Embryonic facial prominence (tissue), 1 donor: ENCODE measurements around the gene AGER.
"Not testable (repeated sequence)": the region's sequence is repeated elsewhere in the genome, so short reads cannot be mapped to it uniquely, and the experiment has no call there.

Source experiments
- DNase-seq: peaks from one replicate; pipeline ENCODE4 v3.0.0-alpha.2; 2016; ENCODE audit errors: extremely low spot score

The AGER gene

DNA sequence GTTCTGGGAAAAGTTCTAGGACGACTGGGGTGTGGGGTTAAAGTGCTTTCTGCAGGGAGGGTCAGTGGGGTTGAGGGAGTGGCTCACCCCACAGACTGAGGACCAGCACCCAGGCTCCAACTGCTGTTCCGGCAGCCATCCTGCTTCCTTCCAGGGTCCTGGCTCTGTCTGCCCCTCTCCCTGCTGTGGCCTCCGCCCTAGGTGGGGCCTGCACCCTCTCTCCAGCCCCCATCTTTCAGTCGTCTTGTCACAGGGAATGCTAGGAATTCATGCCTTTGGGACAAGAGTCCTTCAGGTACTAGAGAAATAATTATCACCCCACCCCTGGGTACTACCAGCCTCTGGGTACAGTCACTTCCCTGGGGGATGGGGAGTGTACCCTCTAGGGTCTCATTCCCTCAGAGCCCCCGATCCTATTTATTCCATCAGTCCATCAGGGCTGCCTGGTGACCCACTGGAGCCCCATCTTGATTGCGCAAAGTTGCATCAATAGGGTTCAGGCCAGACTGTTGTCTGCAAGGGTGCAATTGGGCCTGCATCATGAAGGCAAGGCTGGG lies at the start of gene AGER:
Gene AGER, minus strand, starts transcription at position 170 of the 557 bp plus-strand sequence. Its CDS starts 31 bp downstream, at position 139.
- DNase-seq = no peak

DNA sequence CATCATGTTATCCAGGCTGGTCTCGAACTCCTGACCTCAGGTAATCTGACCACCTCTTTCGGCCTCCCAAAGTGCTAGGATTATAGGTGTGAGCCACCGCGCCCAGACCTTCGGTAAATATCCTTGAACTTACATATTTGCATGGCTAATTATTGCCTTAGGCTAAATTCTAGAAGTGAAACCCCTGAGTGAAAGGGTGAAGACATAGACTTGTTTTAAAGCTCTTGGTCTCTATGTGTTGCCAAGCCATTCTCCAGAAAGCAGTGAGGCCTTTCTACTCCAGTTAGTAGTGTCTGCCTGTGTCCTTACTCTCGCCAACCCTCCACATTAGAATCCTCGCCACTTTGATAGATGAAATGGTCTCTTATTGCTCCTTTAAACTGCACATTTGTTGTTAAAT lies 42.4 kb upstream of the AGER start:
- DNase-seq = no peak

DNA sequence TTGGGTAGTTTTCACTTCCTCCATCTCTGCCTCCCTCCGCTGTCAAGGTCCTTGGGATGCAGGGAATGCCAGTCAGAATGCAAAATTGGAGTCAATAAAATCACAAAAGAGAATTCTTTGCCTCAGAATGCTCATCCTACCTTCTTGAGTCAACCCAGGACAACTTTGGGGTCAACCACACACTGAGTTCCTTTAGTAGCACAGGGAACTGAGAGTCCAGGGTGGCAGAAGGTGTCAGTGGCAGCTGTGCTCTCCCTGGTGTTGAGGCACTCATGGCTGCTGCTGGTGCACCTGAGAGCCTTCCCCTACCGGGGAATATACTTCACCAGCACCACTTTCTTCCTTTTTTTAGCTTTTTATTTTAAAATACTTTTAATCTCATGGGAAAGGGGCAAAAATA lies 40.6 kb upstream of the AGER start:
- no peak for DNase-seq

DNA sequence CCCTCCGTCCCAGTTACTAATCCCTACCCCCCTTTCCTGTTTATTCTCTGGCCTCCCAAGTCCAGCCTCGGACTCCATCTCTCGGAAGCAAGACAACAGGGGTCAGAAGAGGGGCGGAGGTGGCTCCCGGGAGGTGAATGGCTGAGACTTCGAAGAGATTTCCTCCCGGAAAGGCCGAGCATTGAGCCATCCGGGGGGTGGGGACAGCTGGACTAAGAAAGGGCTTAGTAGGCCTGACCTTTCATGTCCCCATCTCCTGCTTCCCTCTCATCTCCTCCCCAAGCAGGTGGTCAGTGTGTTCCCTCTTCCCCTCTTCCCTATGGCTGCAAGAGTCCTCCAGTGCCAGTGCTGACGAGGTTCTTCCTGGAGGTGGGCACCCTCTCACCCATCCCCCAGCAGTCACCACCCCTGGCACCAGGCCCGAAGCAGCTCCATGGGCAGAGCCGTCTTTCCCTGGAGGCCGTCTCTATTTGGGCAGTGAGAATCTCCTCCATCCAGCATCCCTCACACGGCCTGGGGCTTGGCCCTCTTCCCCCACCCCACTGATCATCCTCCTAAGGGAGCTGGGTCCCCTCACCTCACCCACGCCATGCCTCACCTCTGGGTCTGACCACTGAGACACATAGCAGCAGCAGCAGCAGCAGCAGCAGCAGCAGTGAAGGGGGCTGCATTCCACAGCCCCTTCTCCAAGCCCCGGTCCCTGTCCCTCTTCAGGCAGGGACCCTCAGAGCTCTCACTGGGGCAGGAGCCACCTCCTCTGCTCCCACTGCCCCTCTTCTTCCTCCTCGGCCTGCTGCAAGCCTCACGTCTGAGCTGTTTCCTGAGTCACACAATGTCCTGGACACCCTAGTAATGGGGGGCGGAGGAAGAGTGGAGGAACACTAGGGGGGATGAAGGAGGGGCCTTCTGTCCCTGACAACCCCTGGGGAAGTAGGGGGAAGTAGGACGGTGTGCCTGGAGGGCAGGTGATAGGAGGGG lies 39.5 kb upstream of the AGER start, which contains the start of gene NOTCH4:
Gene NOTCH4, minus strand, starts transcription at position 810 of the 978 bp plus-strand sequence. Its CDS starts 139 bp downstream, at position 671.
- DNase-seq = no peak

DNA sequence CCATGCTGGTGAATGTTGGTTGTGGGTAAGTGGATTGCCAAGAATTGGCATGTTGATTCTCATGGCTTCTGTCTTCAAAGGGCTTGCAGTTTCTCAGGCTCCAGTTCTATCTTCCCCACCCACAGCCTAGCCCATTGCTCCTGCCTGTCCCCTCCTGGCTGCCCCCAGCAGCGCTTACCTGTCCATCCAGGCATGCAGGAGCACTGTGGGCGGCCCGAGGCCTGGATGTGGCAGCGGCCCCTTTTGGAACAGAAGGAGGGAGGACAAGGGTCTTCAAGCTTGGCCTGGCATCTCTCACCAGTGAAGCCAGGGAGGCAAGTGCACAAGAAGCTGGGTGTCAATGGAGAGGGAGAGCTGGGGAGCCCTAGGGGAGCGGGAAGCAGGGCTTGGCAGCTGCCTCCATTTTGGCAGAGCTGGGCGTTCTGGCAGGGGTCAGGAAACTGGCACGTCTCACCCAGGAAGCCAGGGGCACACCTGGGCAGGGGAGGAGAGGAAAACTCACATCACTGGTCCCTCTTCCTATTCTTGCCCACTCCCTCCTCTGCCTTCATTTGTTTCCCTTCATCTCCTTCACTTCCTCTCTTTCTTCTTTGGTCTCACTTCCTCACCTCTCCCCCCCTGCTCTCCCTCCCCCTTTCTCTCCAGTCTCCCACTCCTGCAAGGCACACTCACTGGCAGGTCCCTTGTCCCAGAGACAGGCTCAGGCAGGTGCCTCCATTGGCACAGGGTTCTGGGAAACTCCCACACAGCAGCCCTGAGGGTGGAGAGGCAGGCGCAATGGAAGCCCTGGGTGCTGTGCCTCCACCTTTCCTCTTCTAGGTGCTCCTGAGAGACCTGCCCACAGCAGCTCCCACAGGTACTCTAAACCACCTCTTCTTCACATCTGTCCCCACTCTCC lies 38.5 kb upstream of the AGER start:
- no peak for DNase-seq

DNA sequence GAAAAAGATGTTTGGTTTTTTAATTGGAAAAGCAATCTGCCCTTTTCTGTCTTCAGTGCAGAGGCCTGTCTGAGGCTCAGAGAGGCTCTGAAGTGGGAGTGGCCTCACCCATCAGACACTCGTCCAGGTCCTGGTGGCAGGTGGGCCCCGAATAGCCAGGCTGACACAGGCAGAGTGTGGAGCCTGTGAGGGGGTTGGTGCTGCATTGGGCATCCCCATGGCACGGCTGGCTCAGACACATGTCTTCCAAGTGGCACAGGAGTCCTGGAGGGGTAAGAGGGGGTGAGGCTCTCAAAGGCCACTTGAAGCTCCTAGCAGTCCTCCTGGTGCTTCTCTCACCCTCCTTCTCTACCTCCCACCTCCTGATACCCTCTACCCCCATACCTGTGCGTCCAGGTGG lies 36.0 kb upstream of the AGER start:
- DNase-seq = no peak

DNA sequence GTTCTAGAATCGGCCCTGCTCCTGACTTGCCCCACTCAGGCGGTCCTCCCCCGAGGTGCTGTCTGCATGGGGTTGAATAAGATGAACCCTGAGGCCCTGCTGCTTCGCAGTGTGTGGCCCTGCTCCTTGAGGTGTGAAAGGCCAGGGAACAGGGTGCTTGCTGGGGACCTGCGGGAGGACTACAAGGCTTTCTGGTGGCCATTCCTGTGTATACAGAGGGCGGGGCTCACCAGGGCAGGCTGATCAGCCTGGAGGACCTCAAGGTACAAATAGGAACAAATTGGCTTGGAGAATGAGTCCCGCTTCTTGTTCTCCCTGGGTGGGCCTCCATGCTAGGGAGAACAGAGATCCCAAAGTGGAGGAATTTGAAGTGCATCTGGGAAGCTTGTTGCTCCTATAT lies 34.1 kb upstream of the AGER start:
- no peak for DNase-seq

DNA sequence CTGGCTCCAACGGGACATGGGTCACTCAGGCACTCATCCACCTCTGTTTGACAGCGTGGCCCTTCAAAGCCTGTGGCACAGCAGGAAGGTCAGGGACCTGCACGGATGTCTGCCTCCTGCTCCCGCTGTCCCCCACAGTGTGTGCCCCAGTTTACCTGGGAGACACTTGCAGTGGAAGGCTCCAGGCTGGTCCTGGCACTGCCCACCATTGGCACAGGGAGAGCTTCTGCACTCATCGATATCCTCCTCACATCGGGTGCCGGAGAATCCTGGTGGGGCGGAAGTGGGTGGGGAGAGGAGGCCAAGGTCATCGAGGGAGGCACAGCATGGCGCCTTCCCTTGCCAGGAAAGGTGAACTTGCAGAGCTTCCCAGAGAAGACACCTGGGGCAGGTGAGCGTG lies 32.9 kb upstream of the AGER start:
- DNase-seq = no peak

DNA sequence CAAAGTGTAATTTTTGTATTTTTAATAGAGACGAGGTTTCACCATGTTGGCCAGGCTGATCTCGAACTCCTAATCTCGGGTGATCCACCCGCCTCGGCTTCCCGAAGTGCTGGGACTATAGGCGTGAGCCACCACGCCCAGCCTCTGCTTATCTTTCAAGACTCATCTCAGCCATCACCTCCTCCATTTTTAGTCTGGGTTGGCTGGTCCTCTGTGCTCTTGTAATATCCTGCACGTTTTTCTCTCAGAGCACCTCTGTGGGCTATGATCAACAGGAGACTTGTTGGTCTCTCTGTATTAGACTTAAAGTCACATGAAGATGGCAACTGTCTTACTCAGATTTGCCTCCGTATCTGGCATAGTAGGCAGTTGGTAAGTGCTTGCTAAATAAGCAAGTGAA lies 32.2 kb upstream of the AGER start:
- no peak for DNase-seq

DNA sequence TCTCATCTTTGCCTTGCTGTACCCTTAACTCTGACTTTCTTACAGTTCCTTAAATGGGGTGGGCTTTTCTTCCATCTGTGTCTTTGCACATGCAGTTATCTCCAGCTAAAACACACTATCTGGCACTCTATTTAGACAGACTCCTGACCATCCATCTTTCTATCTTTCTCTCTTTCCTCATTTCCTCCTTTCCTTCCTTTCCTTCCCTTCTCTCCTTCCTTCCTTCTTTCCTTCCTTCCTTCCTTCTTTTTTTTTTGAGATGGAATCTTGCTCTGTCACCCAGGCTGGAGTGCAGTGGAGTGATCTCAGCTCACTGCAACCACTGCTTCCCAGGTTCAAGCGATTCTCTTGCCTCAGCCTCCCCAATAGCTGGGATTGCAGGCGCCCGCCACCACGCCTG lies 31.6 kb upstream of the AGER start:
- no peak for DNase-seq

DNA sequence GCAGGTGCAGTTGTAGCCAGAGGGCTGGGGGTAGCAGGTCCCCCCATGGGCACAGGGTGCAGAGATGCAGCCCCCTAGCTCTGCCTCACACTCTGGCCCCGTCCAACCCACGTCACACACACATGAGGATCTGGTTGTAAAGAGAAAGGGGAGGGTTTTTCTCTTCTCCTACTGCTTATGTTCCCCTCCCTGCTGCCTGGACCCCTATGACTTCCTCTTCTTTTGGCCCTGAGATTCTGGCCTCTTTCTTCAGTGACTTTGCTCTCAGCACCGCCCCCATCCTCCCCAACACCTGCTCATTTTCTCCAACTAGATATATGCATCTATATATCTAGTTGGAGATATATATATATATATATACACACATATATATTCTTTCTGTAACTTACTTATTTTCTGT lies 30.1 kb upstream of the AGER start:
- no peak for DNase-seq

DNA sequence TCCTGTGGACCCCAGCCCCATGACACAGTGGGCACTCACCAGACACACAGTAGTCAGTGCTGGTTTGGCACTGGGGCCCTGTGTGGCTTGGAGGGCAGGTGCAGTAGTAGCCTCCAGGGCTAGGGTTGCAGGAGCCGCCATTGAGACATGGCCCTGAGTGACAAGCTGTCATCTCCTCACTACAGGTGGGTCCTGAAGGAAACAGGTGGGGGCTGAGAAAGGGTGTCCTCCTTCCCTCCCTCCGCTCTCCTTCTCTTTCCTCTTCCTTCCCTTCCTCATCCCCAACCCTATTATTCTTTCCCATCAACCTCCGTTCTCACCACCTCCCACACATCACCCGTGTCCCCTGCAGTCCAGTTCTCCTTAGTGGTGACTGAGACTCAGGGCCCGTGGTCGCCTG lies 29.6 kb upstream of the AGER start:
- DNase-seq = no peak

DNA sequence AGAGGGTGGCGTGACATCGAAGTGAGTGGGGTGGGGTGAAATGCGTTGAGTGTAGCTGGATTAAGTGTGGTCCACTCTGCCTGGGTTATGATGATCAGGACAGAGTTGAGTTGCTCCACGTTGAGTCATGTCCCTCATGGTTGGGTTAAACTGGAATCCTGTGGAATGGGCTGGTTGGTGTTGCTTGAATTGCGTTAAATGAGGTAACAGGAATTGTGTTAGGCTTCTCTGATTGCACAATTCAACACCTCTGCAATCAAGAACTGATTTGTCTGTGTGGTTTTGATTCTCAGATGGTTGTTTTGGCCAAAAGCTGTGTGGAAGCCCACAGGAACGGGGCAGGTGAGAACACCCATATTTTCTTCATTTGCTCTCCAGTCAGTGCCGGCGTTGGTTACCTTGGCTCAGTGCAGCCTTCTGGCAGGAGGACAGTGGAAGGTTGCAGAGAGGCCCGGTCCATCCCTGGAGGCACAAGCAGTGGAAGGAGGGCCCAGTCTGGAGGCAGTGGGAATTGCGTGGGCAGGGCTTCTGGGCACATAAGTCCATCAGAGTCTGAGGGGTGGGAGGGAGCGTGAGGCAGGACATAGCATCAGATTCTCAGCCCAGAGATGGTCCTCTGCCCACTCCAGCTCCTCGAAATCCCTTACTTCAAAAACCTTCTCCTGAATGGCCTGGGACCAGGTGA lies 28.2 kb upstream of the AGER start:
- no peak for DNase-seq

DNA sequence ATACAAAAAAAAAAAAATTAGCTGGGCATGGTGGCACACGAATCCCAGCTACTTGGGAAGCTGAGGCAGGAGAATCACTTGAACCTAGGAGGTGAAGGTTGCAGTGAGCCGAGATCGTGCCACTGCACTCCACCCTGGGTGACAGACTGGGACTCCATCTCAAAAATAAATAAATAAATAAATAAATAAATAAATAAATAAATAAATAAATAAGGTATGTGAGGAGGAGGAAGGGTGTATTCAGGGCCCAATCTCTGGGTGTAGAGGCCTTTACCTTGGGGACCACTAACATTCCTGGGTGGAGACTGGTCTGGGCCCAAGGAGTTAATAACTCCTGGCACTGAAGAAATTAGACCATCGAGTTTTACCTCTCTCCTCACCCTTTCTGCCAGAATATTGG lies 27.4 kb upstream of the AGER start:
- not testable (repeated sequence) for DNase-seq

DNA sequence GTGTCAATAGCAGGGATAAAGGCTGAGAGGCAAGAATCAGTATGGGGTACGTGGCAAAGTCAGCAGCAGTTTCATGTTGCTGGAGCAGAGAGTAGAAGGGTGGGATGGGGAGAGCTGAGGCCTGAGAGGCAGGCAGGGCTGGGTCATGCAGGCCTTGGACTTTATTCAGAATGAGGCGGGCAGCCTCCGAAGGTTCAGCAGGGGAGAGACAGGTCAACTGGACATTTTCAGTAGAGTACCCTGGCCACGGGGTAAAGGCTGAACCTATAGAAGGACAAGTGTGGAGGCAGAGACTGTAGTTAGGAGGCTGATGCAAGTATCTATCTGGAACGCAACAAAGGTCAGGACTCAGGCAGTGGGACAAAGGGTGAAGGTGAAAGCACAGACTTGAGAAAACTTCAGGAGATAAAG lies 26.1 kb upstream of the AGER start:
- no peak for DNase-seq

DNA sequence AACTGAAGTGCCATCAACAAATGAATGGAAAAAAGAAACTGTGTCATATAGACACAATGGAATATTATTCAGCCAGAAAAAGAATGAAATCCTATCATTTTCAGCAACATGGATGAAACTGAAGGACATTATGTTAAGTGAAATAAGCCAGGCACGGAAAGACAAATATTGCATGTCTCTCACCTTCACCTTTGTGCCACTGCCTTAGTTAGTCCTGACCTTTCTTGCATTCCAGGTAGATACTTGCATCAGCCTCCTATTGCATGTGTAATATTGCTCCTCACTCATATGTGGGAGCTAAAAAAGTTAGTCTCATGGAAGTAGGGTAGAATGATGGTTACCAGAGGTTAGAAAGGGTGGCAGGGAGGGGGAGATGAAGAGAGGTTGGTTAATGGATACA lies 24.9 kb upstream of the AGER start:
- no peak for DNase-seq

DNA sequence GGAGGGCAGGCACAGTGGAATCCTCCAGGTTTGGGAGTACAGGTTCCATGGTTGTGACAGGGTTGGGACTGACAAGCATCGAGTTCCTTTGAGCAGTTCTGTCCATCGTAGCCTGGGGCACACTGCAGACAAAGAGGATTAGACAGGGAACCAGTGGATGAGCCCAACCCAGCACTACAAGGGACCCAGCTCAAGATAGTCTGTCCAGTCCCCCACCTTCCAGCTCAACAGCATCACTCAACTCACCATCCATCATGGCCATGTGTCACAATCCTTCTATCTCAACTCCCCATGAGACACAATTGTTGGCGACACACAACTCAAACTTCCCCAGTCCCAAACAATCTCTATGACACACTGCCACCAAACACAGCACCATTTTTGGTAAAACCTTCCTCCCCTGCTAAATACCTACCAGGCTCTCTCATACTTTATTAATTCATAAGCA lies 20.2 kb upstream of the AGER start:
- no peak for DNase-seq

DNA sequence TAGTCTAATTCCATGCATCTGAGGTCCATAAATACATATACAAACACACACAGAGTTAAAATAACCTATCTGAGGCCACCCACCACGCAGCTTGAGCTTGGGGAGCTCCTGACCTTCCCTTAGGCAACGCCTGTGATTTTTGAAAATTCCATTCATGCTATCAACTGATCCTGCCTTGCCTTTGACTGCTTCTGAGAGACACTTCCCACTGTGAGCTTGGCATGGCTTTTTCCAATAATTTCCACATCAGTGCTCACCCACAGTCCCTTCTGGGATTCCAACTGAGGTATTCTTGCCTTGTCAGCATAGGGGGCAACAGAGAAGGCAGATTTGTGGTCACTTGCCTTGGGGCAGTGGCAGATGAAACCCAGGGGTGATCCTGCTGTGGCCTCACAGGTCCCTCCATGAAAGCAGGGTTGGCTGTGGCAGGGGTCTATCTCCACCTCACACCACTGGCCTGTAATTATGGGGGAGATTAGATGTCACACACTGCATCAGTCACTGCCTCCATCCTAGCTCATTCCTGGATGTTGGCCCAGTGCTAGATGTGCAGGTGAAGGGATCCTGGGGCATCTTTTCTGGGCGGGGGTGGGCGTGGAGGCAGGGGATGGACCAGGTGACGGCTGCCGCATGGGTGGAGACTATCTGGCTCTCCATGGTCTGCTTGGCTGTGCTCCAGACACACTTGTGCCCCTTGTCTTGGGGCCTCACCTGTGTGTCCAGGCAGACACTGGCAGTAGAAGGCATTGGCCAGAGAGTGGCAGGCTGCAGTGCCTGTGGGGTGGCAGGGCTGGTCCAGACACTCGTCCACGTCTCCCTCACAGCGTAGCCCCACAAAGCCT lies 19.6 kb upstream of the AGER start:
- DNase-seq = no peak

DNA sequence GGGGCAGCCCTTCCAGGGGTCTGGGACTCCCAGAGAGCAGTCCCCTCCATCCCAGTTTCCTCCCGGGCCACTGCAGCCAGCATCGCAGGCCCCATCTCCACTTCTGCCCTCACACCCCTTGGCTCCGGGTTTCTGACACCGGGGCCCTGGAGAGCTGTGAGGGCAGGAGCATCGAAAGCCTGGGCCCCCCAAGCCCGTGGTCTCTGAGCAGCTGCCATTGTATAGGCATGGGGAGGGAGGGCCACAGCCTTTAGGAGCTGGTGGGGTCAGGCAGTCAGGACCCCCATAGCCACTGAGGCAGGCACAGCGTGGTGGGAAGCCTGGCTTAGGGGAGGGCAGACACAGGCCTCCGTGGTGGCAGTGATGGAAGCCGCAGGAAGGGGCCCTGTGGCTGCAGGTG lies 18.1 kb upstream of the AGER start:
- DNase-seq = no peak

DNA sequence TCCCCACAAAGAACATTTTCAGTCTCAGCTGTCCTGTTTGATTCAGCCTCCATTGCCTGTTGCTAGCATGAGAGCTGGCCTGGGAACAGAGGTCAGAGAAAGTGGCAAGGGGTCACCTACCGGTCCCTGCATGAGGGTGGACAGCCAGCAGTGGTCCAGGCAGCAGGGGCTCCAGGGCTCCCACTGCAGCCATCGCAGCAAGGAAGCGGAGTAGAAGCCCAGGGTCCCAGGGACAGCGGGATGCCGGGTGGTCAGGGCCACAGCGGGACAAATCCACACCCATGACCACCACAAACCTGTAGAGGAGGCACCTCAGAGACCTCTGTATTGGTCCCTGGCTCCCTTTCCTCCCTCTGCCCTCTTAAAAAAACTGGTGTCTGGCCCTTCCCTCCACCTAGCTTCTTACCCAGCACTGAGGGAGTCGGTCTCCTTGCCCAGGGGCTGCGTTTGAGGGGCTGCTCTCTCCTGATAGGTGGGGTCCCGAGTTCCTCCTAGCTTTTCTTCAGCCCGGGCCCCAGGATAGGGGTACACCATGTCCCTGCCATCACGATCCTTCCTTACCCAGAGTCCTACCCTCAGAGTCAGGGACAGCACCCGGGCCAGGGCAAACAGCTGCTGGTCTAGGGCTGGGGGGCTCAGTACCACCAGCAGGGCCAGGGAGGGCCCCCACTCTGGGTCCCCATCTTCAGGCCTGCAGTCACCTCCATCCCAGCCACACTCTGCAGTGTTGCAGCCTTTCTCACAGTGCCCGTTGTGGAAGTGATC lies 16.8 kb upstream of the AGER start:
- no peak for DNase-seq
